ENCODE measurements around the gene GALK2.
"Not testable (repeated sequence)": the region's sequence is repeated elsewhere in the genome, so short reads cannot be mapped to it uniquely, and the experiment has no call there.

The GALK2 gene

GRCh38 chr15:49163678-49164077 lies 6.4 kb upstream of the GALK2 start:
- H3K36me3 ChIP-seq (ENCODE audit: insufficient read depth, low read length), result no peaks in the 10 kb centered on the region
- no peaks in the 10 kb centered on the region for H3K27me3 ChIP-seq (ENCODE audit: insufficient read depth, low read length)
- no peak overlapping the region for H3K27ac ChIP-seq (ENCODE audit: low read depth, low read length)
- H2AFZ ChIP-seq (ENCODE audit: low read length, unreplicated experiment), result no peak overlapping the region
- H3K4me1 ChIP-seq (ENCODE audit: control insufficient read depth, insufficient read depth, low read length, unreplicated experiment), result no peaks in the 10 kb centered on the region
- no peak overlapping the region for H3K4me3 ChIP-seq (ENCODE audit: low read depth, low read length)
- H3K79me2 ChIP-seq (ENCODE audit: control insufficient read depth, insufficient read depth, low read length, unreplicated experiment), result peaks cover 7% of the 10 kb centered on the region

GRCh38 chr15:49164865-49165264 lies 5.2 kb upstream of the GALK2 start:
- Histone ChIP-seq H3K36me3 (ENCODE audit: insufficient read depth, low read length) (no peaks in the 10 kb centered on the region), H3K27ac (ENCODE audit: low read depth, low read length) (no peak overlapping the region), H3K79me2 (ENCODE audit: control insufficient read depth, insufficient read depth, low read length, unreplicated experiment) (peaks cover 6% of the 10 kb centered on the region), H2AFZ (ENCODE audit: low read length, unreplicated experiment) (no peak overlapping the region), H3K4me3 (ENCODE audit: low read depth, low read length) (no peak overlapping the region), H3K4me1 (ENCODE audit: control insufficient read depth, insufficient read depth, low read length, unreplicated experiment) (peaks cover 3% of the 10 kb centered on the region), H3K27me3 (ENCODE audit: insufficient read depth, low read length) (no peaks in the 10 kb centered on the region)

GRCh38 chr15:49168016-49168415 lies 2.0 kb upstream of the GALK2 start:
- no peak overlapping the region for H3K4me3 ChIP-seq (ENCODE audit: low read depth, low read length)
- peaks cover 22% of the 10 kb centered on the region for H3K79me2 ChIP-seq (ENCODE audit: control insufficient read depth, insufficient read depth, low read length, unreplicated experiment)
- no peak overlapping the region for H3K27ac ChIP-seq (ENCODE audit: low read depth, low read length)
- H2AFZ ChIP-seq (ENCODE audit: low read length, unreplicated experiment), result no peak overlapping the region
- H3K4me1 ChIP-seq (ENCODE audit: control insufficient read depth, insufficient read depth, low read length, unreplicated experiment), result peaks cover 10% of the 10 kb centered on the region
- no peaks in the 10 kb centered on the region for H3K36me3 ChIP-seq (ENCODE audit: insufficient read depth, low read length)
- no peaks in the 10 kb centered on the region for H3K27me3 ChIP-seq (ENCODE audit: insufficient read depth, low read length)

GRCh38 chr15:49171790-49172189 lies 1.7 kb downstream of the GALK2 start:
- no peaks in the 10 kb centered on the region for H3K36me3 ChIP-seq (ENCODE audit: insufficient read depth, low read length)
- no peak overlapping the region for H2AFZ ChIP-seq (ENCODE audit: low read length, unreplicated experiment)
- peaks cover 42% of the 10 kb centered on the region for H3K79me2 ChIP-seq (ENCODE audit: control insufficient read depth, insufficient read depth, low read length, unreplicated experiment)
- H3K4me3 ChIP-seq (ENCODE audit: low read depth, low read length), result peak overlapping the region; percentile 83
- H3K27ac ChIP-seq (ENCODE audit: low read depth, low read length), result no peak overlapping the region
- H3K4me1 ChIP-seq (ENCODE audit: control insufficient read depth, insufficient read depth, low read length, unreplicated experiment), result peaks cover 11% of the 10 kb centered on the region
- no peaks in the 10 kb centered on the region for H3K27me3 ChIP-seq (ENCODE audit: insufficient read depth, low read length)

- Histone ChIP-seq H3K4me3 (ENCODE audit: low read depth, low read length) (no peak overlapping the region), H3K27me3 (ENCODE audit: insufficient read depth, low read length) (no peaks in the 10 kb centered on the region), H3K4me1 (ENCODE audit: control insufficient read depth, insufficient read depth, low read length, unreplicated experiment) (peaks cover 8% of the 10 kb centered on the region), H3K36me3 (ENCODE audit: insufficient read depth, low read length) (no peaks in the 10 kb centered on the region), H3K27ac (ENCODE audit: low read depth, low read length) (no peak overlapping the region), H3K79me2 (ENCODE audit: control insufficient read depth, insufficient read depth, low read length, unreplicated experiment) (peaks cover 50% of the 10 kb centered on the region), H2AFZ (ENCODE audit: low read length, unreplicated experiment) (no peak overlapping the region)
These were observed 4.9 kb downstream of the GALK2 start for GRCh38 chr15:49174902-49175301.

GRCh38 chr15:49175582-49176397 lies 5.7 kb downstream of the GALK2 start:
- H3K79me2 ChIP-seq (ENCODE audit: control insufficient read depth, insufficient read depth, low read length, unreplicated experiment), result peaks cover 50% of the 10 kb centered on the region
- not testable (repeated sequence) for H3K4me3 ChIP-seq (ENCODE audit: low read depth, low read length); H3K4me1 ChIP-seq (ENCODE audit: control insufficient read depth, insufficient read depth, low read length, unreplicated experiment); H3K27me3 ChIP-seq (ENCODE audit: insufficient read depth, low read length); H3K36me3 ChIP-seq (ENCODE audit: insufficient read depth, low read length); H2AFZ ChIP-seq (ENCODE audit: low read length, unreplicated experiment); H3K27ac ChIP-seq (ENCODE audit: low read depth, low read length)

- H3K79me2 ChIP-seq (ENCODE audit: control insufficient read depth, insufficient read depth, low read length, unreplicated experiment), result peaks cover 32% of the 10 kb centered on the region
- no peaks in the 10 kb centered on the region for H3K36me3 ChIP-seq (ENCODE audit: insufficient read depth, low read length)
- no peak overlapping the region for H3K27ac ChIP-seq (ENCODE audit: low read depth, low read length)
- no peaks in the 10 kb centered on the region for H3K27me3 ChIP-seq (ENCODE audit: insufficient read depth, low read length)
- no peak overlapping the region for H2AFZ ChIP-seq (ENCODE audit: low read length, unreplicated experiment)
- no peaks in the 10 kb centered on the region for H3K4me1 ChIP-seq (ENCODE audit: control insufficient read depth, insufficient read depth, low read length, unreplicated experiment)
- no peak overlapping the region for H3K4me3 ChIP-seq (ENCODE audit: low read depth, low read length)
These were observed 8.4 kb downstream of the GALK2 start for GRCh38 chr15:49178497-49178896.

- Histone ChIP-seq H3K4me3 (ENCODE audit: low read depth, low read length) (no peak overlapping the region), H3K36me3 (ENCODE audit: insufficient read depth, low read length) (no peaks in the 10 kb centered on the region), H2AFZ (ENCODE audit: low read length, unreplicated experiment) (no peak overlapping the region), H3K79me2 (ENCODE audit: control insufficient read depth, insufficient read depth, low read length, unreplicated experiment) (peaks cover 33% of the 10 kb centered on the region), H3K27ac (ENCODE audit: low read depth, low read length) (no peak overlapping the region), H3K27me3 (ENCODE audit: insufficient read depth, low read length) (no peaks in the 10 kb centered on the region), H3K4me1 (ENCODE audit: control insufficient read depth, insufficient read depth, low read length, unreplicated experiment) (no peaks in the 10 kb centered on the region)
These were observed 9.6 kb downstream of the GALK2 start for GRCh38 chr15:49179433-49180190.

GRCh38 chr15:49182128-49182527 lies 12.1 kb downstream of the GALK2 start:
- Histone ChIP-seq H3K36me3 (ENCODE audit: insufficient read depth, low read length) (no peaks in the 10 kb centered on the region), H3K27ac (ENCODE audit: low read depth, low read length) (no peak overlapping the region), H3K79me2 (ENCODE audit: control insufficient read depth, insufficient read depth, low read length, unreplicated experiment) (peaks cover 34% of the 10 kb centered on the region), H3K4me1 (ENCODE audit: control insufficient read depth, insufficient read depth, low read length, unreplicated experiment) (no peaks in the 10 kb centered on the region), H2AFZ (ENCODE audit: low read length, unreplicated experiment) (no peak overlapping the region), H3K27me3 (ENCODE audit: insufficient read depth, low read length) (no peaks in the 10 kb centered on the region), H3K4me3 (ENCODE audit: low read depth, low read length) (no peak overlapping the region)

GRCh38 chr15:49183741-49184140 lies 13.7 kb downstream of the GALK2 start:
- H3K79me2 ChIP-seq (ENCODE audit: control insufficient read depth, insufficient read depth, low read length, unreplicated experiment), result peaks cover 43% of the 10 kb centered on the region
- H2AFZ ChIP-seq (ENCODE audit: low read length, unreplicated experiment); H3K36me3 ChIP-seq (ENCODE audit: insufficient read depth, low read length); H3K27me3 ChIP-seq (ENCODE audit: insufficient read depth, low read length); H3K27ac ChIP-seq (ENCODE audit: low read depth, low read length); H3K4me1 ChIP-seq (ENCODE audit: control insufficient read depth, insufficient read depth, low read length, unreplicated experiment); H3K4me3 ChIP-seq (ENCODE audit: low read depth, low read length): not testable (repeated sequence)

- Histone ChIP-seq H3K4me1 (ENCODE audit: control insufficient read depth, insufficient read depth, low read length, unreplicated experiment) (peaks cover 4% of the 10 kb centered on the region), H3K36me3 (ENCODE audit: insufficient read depth, low read length) (0 out of 2 replicates have a peak, but pooled peaks cover 3% of the 10 kb centered on the region), H3K4me3 (ENCODE audit: low read depth, low read length) (no peak overlapping the region), H3K27ac (ENCODE audit: low read depth, low read length) (no peak overlapping the region), H2AFZ (ENCODE audit: low read length, unreplicated experiment) (no peak overlapping the region), H3K79me2 (ENCODE audit: control insufficient read depth, insufficient read depth, low read length, unreplicated experiment) (peaks cover 45% of the 10 kb centered on the region), H3K27me3 (ENCODE audit: insufficient read depth, low read length) (no peaks in the 10 kb centered on the region)
These were observed 15.4 kb downstream of the GALK2 start for GRCh38 chr15:49185473-49185872.
